Naive thymus-derived CD4-positive, alpha-beta T cell (primary cell): Measurements from ENCODE around the gene CRYL1. TPM values are rescaled to one million over a fixed set of nuclear protein-coding genes. Genes with fewer than 3 reads are reported as not detected.

ENCODE experiments used
- ATAC-seq: fragments of 150-1000 bp; cut with Tn5 transposase; 2 replicates; pipeline ENCODE4 v1.10.0; 2021; ENCODE audit warnings: mild to moderate bottlenecking, moderate library complexity
- CTCF ChIA-PET: fragments of 350-600 bp; sonication (Branson Sonifier 250); formaldehyde crosslinking; loops from one replicate; lab custom pipeline; 2021; ENCODE audit warnings: antibody characterized with exemption; lab: Charles Lee
- POLR2A ChIA-PET: fragments of 350-600 bp; sonication (Branson Sonifier 250); formaldehyde crosslinking; loops from one replicate; lab custom pipeline; 2021; ENCODE audit warnings: antibody characterized with exemption, inconsistent platforms; lab: Charles Lee
- DNase-seq, 9 donors: peaks; one replicate each; pipeline versions ENCODE4 v3.0.0 to v3.0.0-alpha.2; 2020 to 2022; ENCODE audit warnings: mixed read lengths in 1 of 9
- H3K27ac ChIP-seq: one replicate; pipeline ENCODE4 v1.7.0; 2013; ENCODE audit warnings: mild to moderate bottlenecking, low read depth, low read length, moderate library complexity
- H3K27me3 ChIP-seq, 2 donors: one replicate each; pipeline ENCODE4 v1.7.0; 2013; ENCODE audit warnings: low read length in 2 of 2, mild to moderate bottlenecking in 2 of 2, moderate library complexity in 2 of 2; ENCODE audit not compliant: control insufficient read depth in 2 of 2, insufficient read depth in 2 of 2
- H3K36me3 ChIP-seq, 3 experiments: 1 replicate in 2 of 3; 2 replicates in 1 of 3; pipeline ENCODE4 v1.7.0; 2013; ENCODE audit warnings: low read length in 3 of 3, mild to moderate bottlenecking in 3 of 3, moderate library complexity in 1 of 3; ENCODE audit not compliant: insufficient read depth in 3 of 3, control insufficient read depth in 2 of 3
- H3K4me1 ChIP-seq, 2 donors: one replicate each; pipeline ENCODE4 v1.7.0; 2013; ENCODE audit warnings: low read length in 2 of 2, mild to moderate bottlenecking in 2 of 2, moderate library complexity in 1 of 2; ENCODE audit not compliant: control insufficient read depth in 2 of 2, insufficient read depth in 2 of 2
- H3K4me3 ChIP-seq: 2 replicates; pipeline ENCODE4 v1.7.0; 2013; ENCODE audit warnings: mild to moderate bottlenecking, low read length
- H3K9me3 ChIP-seq, 3 experiments: 1 replicate in 2 of 3; 2 replicates in 1 of 3; pipeline ENCODE4 v1.7.0; 2013; ENCODE audit warnings: low read length in 3 of 3; ENCODE audit not compliant: control insufficient read depth in 2 of 3
- H3K27ac Mint-ChIP-seq, 9 donors: one replicate each; pipeline ENCODE4 v1.8.0; 2020 to 2022; ENCODE audit warnings: mixed read lengths in 9 of 9, mild to moderate bottlenecking in 8 of 9, moderate library complexity in 5 of 9, inconsistent platforms in 2 of 9
- H3K27me3 Mint-ChIP-seq, 5 donors: one replicate each; pipeline ENCODE4 v1.8.0; 2021 to 2022; ENCODE audit warnings: mixed read lengths in 5 of 5, mild to moderate bottlenecking in 1 of 5
- H3K36me3 Mint-ChIP-seq, 5 donors: one replicate each; pipeline ENCODE4 v1.8.0; 2020 to 2022; ENCODE audit warnings: mixed read lengths in 5 of 5, mild to moderate bottlenecking in 3 of 5, inconsistent platforms in 1 of 5
- H3K4me1 Mint-ChIP-seq, 7 donors: one replicate each; pipeline ENCODE4 v1.8.0; 2020 to 2022; ENCODE audit warnings: mixed read lengths in 7 of 7, mild to moderate bottlenecking in 3 of 7, inconsistent platforms in 1 of 7
- H3K4me3 Mint-ChIP-seq, 10 donors: one replicate each; pipeline ENCODE4 v1.8.0; 2020 to 2022; ENCODE audit warnings: mild to moderate bottlenecking in 10 of 10, mixed read lengths in 10 of 10, moderate library complexity in 6 of 10, inconsistent platforms in 2 of 10
- H3K9me3 Mint-ChIP-seq, 11 donors: one replicate each; pipeline ENCODE4 v1.8.0; 2020 to 2022; ENCODE audit warnings: mixed read lengths in 11 of 11, mild to moderate bottlenecking in 4 of 11, inconsistent platforms in 1 of 11, moderate library complexity in 1 of 11
- intact Hi-C, 2 donors: fragments of 100-400 bp; cut with micrococcal nuclease; formaldehyde crosslinking; loops; one replicate each; pipeline ENCODE4 v1.15.1; 2023
- polyA plus RNA-seq, 2 donors: library from polyadenylated mRNA; unstranded; fragments of 300-500 nt; fragmentation: Illumina TruSeq; gene quantifications; one replicate each; pipeline ENCODE4 v1.2.3, GENCODE V29; 2021
- total RNA-seq, 6 experiments: library from RNA in 5 of 6; stranded (reverse) in 5 of 6; gene quantifications; 1 replicate in 5 of 6; 2 replicates in 1 of 6; pipeline ENCODE4 v1.2.3 and lab custom pipeline; 2021 to 2026

Gene CRYL1
- total and polyA plus RNA-seq, 7 experiments from 2014 or later = 12.3 to 44.1 (median 18.4) TPM

DNA sequence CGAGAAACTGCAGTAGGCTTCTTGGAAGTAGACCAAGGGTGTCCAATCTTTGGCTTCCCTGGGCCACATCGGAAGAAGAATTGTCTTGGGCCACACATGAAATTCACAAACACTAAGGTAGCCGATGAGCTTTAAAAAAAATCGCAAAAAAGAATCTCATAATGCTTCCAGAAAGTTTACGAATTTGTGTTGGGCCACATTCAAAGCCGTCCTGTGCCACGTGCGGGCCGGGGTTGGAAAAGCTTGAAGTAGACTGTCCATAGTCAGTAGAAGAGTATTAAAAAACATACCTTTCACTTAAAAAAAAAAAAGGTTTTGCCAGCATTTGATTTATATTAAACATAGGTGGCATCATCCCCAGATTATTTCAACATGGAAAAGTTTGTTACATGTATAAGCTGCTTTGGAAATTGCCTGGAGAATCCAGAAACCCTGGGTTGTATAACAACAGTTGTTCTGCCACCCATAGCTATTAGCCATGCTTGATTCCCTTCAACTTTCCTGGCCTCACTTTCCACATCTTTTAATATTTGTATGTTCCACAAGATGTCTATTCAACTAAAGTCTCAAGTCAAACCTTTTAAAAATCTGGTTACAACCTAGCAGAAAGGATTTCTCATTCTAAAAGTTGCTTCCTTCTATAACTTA, 42.3 kb upstream of the CRYL1 start:
- Histone ChIP-seq H3K4me1 (peaks cover 0 to 8% of the 10 kb centered on the region in 2 donors), H3K27ac (peak overlapping the region; percentile 73), H3K4me3 (peak overlapping the region; percentile 52), H3K36me3 (peaks cover 0 to 4% (median 0%) of the 10 kb centered on the region in 3 experiments), H3K9me3 (no peaks in the 10 kb centered on the region), H3K27me3 (no peaks in the 10 kb centered on the region)
- CTCF ChIA-PET = interaction anchor here (1.1 kb wide), 1 partner anchor 75 kb away, joined by 3 read pairs; no protein-coding TSS in a partner anchor
- Mint-ChIP-seq H3K4me3 (peak overlapping the region; percentile 88 to 97 (median 93)), H3K9me3 (peaks cover 0 to 26% (median 5%) of the 10 kb centered on the region in 11 donors), H3K36me3 (peaks cover 10 to 29% (median 15%) of the 10 kb centered on the region in 5 donors), H3K27ac (peak overlapping the region; percentile 88 to 94 (median 93)), H3K4me1 (peaks cover 7 to 22% (median 16%) of the 10 kb centered on the region in 7 donors), H3K27me3 (no peaks in the 10 kb centered on the region)
- ATAC-seq = no peak
- no peak for DNase-seq
- POLR2A ChIA-PET = interaction anchor here (0.6 to 3.5 kb wide), 5 partner anchors 42 to 206 kb away, joined by 3 to 14 read pairs (median 5); partner anchors contain the start of genes CRYL1 and EEF1AKMT1
- intact Hi-C loops = loop anchor here (1.0 to 10.0 kb wide), 18 partner anchors 42 to 1103 kb away; partner anchors contain the start of genes EEF1AKMT1 (in 2 of the 2), GJB2 (in 2 of the 2), XPO4 (in 2 of the 2) and ZMYM5 (in 2 of the 2)

DNA sequence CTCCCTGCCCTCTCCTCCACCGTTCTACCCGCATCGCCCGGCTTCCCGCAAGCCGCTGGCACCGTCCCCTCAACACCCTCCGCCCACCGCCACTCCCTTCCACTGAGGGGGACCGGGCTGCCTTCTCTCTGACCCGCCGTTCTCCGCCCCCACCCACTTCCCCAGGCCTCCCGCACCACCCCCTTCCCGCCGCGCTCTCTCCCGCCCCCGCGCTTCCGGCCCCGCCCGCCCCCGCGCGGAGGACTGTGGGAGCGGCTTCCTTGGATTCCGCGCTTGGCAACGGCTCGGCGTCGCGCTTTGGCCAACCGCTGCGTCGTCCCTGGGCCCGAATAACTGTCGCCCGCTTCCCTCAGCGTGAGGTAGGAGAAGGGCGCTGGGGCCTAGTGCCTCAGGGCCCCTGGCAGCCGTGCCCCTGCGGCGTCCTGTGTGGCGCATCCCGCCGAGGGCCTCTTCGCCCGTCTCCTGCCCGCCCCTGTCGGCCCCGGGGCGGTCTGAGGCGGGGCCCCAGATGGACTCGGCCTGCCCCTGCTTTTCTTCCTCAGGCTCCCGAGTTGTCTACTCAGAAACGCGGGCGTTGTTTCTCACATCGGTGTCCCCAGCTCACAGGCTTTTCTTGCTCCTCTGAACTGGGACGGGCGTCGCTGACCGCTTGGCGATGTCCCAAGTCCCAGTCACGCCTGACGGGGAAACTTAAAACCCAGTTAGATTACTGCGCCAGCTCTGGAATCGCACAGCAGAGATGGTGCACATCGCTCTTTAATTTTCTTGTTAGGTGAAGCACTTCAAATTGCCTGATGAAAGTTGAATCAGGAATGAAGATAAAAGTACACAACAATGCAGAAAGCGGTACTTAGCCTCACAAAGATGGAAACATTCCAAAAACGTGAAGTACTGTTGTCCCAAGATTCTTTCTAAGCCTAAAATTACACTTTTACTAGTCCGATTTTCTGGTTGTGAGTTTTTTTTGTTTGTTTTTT, 41.5 kb upstream of the CRYL1 start, which contains the start of gene IFT88:
IFT88 (plus strand) TSS at position 260 of the 977 bp plus-strand sequence. CDS start 7,229 bp downstream, outside the sequence.
- Mint-ChIP-seq H3K4me3 (peak within 1 kb of the TSS; percentile 88 to 97 (median 93)), H3K27me3 (no peaks in the 10 kb centered on the region), H3K9me3 (peaks cover 0 to 23% (median 5%) of the 10 kb centered on the region in 11 donors), H3K27ac (peak within 1 kb of the TSS; percentile 92 to 94 (median 93)), H3K4me1 (peaks cover 7 to 18% (median 17%) of the 10 kb centered on the region in 7 donors), H3K36me3 (peaks cover 8 to 24% (median 13%) of the 10 kb centered on the region in 5 donors)
- ChIA-PET POLR2A (interaction anchor here (0.6 to 3.5 kb wide), 2 partner anchors 41 to 91 kb away, joined by 5 to 14 read pairs; partner anchors contain the start of gene CRYL1), CTCF (interaction anchor here (1.1 kb wide), 1 partner anchor 74 kb away, joined by 3 read pairs; no protein-coding TSS in a partner anchor)
- H3K4me1 ChIP-seq = peaks cover 0 to 8% of the 10 kb centered on the region in 2 donors
- H3K36me3 ChIP-seq = peaks cover 0 to 4% (median 0%) of the 10 kb centered on the region in 3 experiments
- DNase-seq (peak; percentile 72 to 87 (median 80)), ATAC-seq (peak; percentile 94)
- no peaks in the 10 kb centered on the region for H3K27me3 ChIP-seq
- no peaks in the 10 kb centered on the region for H3K9me3 ChIP-seq
- H3K4me3 ChIP-seq = peak within 1 kb of the TSS; percentile 52
- H3K27ac ChIP-seq = peak within 1 kb of the TSS; percentile 73
- intact Hi-C loops = loop anchor here (1.0 to 10.0 kb wide), 19 partner anchors 41 to 1104 kb away; partner anchors contain the start of genes EEF1AKMT1 (in 2 of the 2), GJB2 (in 2 of the 2), XPO4 (in 2 of the 2) and ZMYM5 (in 2 of the 2)

DNA sequence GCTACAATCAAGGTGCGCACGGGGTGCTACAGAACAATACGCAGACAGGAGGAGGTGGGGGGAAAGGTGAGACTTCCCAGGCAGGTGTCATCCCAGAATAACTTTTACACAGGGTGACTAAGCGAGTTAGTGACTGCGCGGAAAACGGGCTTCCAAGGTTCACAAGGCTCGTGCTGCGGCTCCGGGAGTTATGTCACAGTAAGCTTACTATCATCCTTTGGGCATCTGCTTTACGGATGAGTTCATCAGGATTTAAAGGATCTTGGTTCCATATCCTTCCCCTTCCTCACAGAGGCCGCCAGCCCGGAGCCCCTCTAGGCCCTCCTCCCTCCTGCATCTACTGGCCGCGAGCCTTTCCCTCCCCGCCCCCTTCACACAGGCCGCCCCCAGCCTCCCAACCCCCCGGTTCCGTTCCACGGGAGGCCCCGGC, 40.8 kb upstream of the CRYL1 start:
- DNase-seq = peak in 1 of 9 donors; percentile 25
- CTCF ChIA-PET = no interaction called here

GRCh38 chr13:20565115-20565736, 39.6 kb upstream of the CRYL1 start:
- Mint-ChIP-seq H3K27me3 (no peaks in the 10 kb centered on the region), H3K4me1 (peaks cover 7 to 18% (median 16%) of the 10 kb centered on the region in 7 donors), H3K36me3 (peaks cover 0 to 15% (median 10%) of the 10 kb centered on the region in 5 donors), H3K9me3 (peaks cover 0 to 15% (median 5%) of the 10 kb centered on the region in 11 donors), H3K4me3 (peak overlapping the region in 9 of 10 donors; percentile 5 to 97 (median 47)), H3K27ac (peak overlapping the region in 5 of 9 donors; percentile 8 to 60 (median 36))
- ChIA-PET CTCF (no interaction called here), POLR2A (interaction anchor here (1.7 to 3.5 kb wide), 2 partner anchors 39 to 208 kb away, joined by 4 to 14 read pairs; partner anchors contain the start of genes CRYL1 and EEF1AKMT1)
- Histone ChIP-seq H3K27me3 (no peaks in the 10 kb centered on the region), H3K9me3 (no peaks in the 10 kb centered on the region), H3K4me1 (peaks cover 0 to 8% of the 10 kb centered on the region in 2 donors), H3K36me3 (peaks cover 0 to 4% (median 0%) of the 10 kb centered on the region in 3 experiments), H3K4me3 (no peak overlapping the region), H3K27ac (no peak overlapping the region)
- intact Hi-C loops = loop anchor here (5.0 to 10.0 kb wide), 5 partner anchors 370 to 930 kb away; partner anchors contain the start of genes GJB2 (in 2 of the 2), ZMYM5 (in 2 of the 2) and MPHOSPH8 (in 1 of the 2)
- DNase-seq (no peak), ATAC-seq (no peak)

More for the DNA sequence above, 40.8 kb upstream of the CRYL1 start:
- Histone ChIP-seq H3K27me3 (no peaks in the 10 kb centered on the region), H3K27ac (peak overlapping the region; percentile 73), H3K36me3 (peaks cover 0 to 4% (median 0%) of the 10 kb centered on the region in 3 experiments), H3K4me3 (peak overlapping the region; percentile 52), H3K4me1 (peaks cover 0 to 8% of the 10 kb centered on the region in 2 donors), H3K9me3 (no peaks in the 10 kb centered on the region)
- intact Hi-C loops = loop anchor here (1.0 to 10.0 kb wide), 13 partner anchors 72 to 1104 kb away; partner anchors contain the start of genes GJB2 (in 2 of the 2), ZMYM5 (in 2 of the 2), FGF9 (in 1 of the 2) and MICU2 (in 1 of the 2)
- Mint-ChIP-seq H3K4me3 (peak overlapping the region; percentile 88 to 97 (median 93)), H3K27me3 (no peaks in the 10 kb centered on the region), H3K9me3 (peaks cover 0 to 16% (median 5%) of the 10 kb centered on the region in 11 donors), H3K27ac (peak overlapping the region; percentile 84 to 94 (median 93)), H3K4me1 (peaks cover 7 to 18% (median 17%) of the 10 kb centered on the region in 7 donors), H3K36me3 (peaks cover 2 to 17% (median 10%) of the 10 kb centered on the region in 5 donors)
- no peak for ATAC-seq
- POLR2A ChIA-PET = interaction anchor here (3.5 kb wide), 1 partner anchor 40 kb away, joined by 14 read pairs; the partner anchor contains the start of gene CRYL1

- Mint-ChIP-seq H3K36me3 (peaks cover 0 to 10% (median 8%) of the 10 kb centered on the region in 5 donors), H3K9me3 (peaks cover 0 to 15% (median 5%) of the 10 kb centered on the region in 11 donors), H3K27me3 (no peaks in the 10 kb centered on the region), H3K4me1 (peaks cover 0 to 8% (median 6%) of the 10 kb centered on the region in 7 donors), H3K4me3 (no peak overlapping the region), H3K27ac (no peak overlapping the region)
- H3K27me3 ChIP-seq = no peaks in the 10 kb centered on the region
- ChIA-PET CTCF (no interaction called here), POLR2A (interaction anchor here (0.8 kb wide), 1 partner anchor 207 kb away, joined by 3 read pairs; no protein-coding TSS in a partner anchor)
- intact Hi-C loops = loop anchor here in 1 of 2 donors (10.0 kb wide), 3 partner anchors 367 to 927 kb away; partner anchors contain the start of genes GJB2, MPHOSPH8 and ZMYM5
- no peak overlapping the region for H3K27ac ChIP-seq
- DNase-seq (no peak), ATAC-seq (no peak)
- H3K36me3 ChIP-seq = peaks cover 0 to 3% (median 0%) of the 10 kb centered on the region in 3 experiments
- no peak overlapping the region for H3K4me3 ChIP-seq
- H3K9me3 ChIP-seq = no peaks in the 10 kb centered on the region
- H3K4me1 ChIP-seq = no peaks in the 10 kb centered on the region
Observed at GRCh38 chr13:20561741-20562140, 36.1 kb upstream of the CRYL1 start.
